ENCODE data around the gene SHISA3.

SHISA3 gene

GRCh38 chr4:42446823-42447222, 49.5 kb downstream of the SHISA3 start:
- DNase-seq (ENCODE audit: low spot score): no peak
